Measurements from ENCODE around the gene FOXK2. TPM values are rescaled to one million over a fixed set of nuclear protein-coding genes. Genes with fewer than 3 reads are reported as not detected.
"Not testable (repeated sequence)": the region's sequence is repeated elsewhere in the genome, so short reads cannot be mapped to it uniquely, and the experiment has no call there.

The FOXK2 gene
- total and polyA plus RNA-seq, 2 donors (not counting 3 experiments of a cell fraction or from before 2014, with no cell fraction given) = 33.4 to 79.3 TPM

GRCh38 chr17:82561429-82562035 lies 42.0 kb downstream of the FOXK2 start:
- intact Hi-C loops (cut with micrococcal nuclease) (no loop called here), dilution Hi-C loops (cut with MboI; ENCODE audit: extremely low pct_ligation_motif_present, low sequenced_read_pairs) (no loop called here)
- no peaks in the 10 kb centered on the region for H3K27me3 ChIP-seq (ENCODE audit: control insufficient read depth in 2 of 2, insufficient read depth in 2 of 2, low read length in 2 of 2)
- FAIRE-seq (no peak), DNase-seq (ENCODE audit: low read depth, low spot score) (no peak)
- ChIA-PET POLR2A (no interaction called here), CTCF (interaction anchor here (1.1 to 1.3 kb wide), 2 partner anchors 9 to 10 kb away, joined by 3 read pairs; no protein-coding TSS in a partner anchor)
- no peaks in the 10 kb centered on the region for H3K4me1 ChIP-seq (ENCODE audit: control insufficient read depth, extremely low read depth, insufficient read depth, low read length)
- peaks cover 67% of the 10 kb centered on the region for H3K79me2 ChIP-seq (ENCODE audit: control insufficient read depth, insufficient read depth, low read length)
- H3K27ac ChIP-seq (ENCODE audit: insufficient read depth, low read depth, low read length) = no peak overlapping the region
- no peak for TF ChIP-seq GATA2 (IDR thresholded peaks at IDR 0.05; ENCODE audit: insufficient read depth, insufficient read length, low read depth, low read length)
- H3K9me1 ChIP-seq (replicated peaks; ENCODE audit: control insufficient read depth, extremely low read depth, insufficient read depth, low read length) = no peaks in the 10 kb centered on the region
- no peaks in the 10 kb centered on the region for H3K9me3 ChIP-seq (replicated peaks; ENCODE audit: control insufficient read depth, insufficient read depth, low read length)
- H2AFZ ChIP-seq (ENCODE audit: low read depth, low read length) = no peak overlapping the region
- H3K4me3 ChIP-seq (replicated peaks in 1 of 3; ENCODE audit: insufficient read depth in 1 of 3, low read depth in 1 of 3, low read length in 3 of 3) = no peak overlapping the region
- BruUV-seq (replicated peaks) = no TSS peak
- no peak overlapping the region for H3K9ac ChIP-seq (replicated peaks; ENCODE audit: extremely low read depth, insufficient read depth, low read length)
- peaks cover 3 to 4% of the 10 kb centered on the region in 2 experiments for H3K36me3 ChIP-seq (ENCODE audit: control insufficient read depth in 2 of 2, extremely low read depth in 1 of 2, insufficient read depth in 2 of 2, low read length in 2 of 2)
- no peak overlapping the region for H3K4me2 ChIP-seq (ENCODE audit: insufficient read depth, low read length)
- peaks cover 6% of the 10 kb centered on the region for H4K20me1 ChIP-seq (replicated peaks; ENCODE audit: control insufficient read depth, extremely low read depth, insufficient read depth, low read length)

DNA sequence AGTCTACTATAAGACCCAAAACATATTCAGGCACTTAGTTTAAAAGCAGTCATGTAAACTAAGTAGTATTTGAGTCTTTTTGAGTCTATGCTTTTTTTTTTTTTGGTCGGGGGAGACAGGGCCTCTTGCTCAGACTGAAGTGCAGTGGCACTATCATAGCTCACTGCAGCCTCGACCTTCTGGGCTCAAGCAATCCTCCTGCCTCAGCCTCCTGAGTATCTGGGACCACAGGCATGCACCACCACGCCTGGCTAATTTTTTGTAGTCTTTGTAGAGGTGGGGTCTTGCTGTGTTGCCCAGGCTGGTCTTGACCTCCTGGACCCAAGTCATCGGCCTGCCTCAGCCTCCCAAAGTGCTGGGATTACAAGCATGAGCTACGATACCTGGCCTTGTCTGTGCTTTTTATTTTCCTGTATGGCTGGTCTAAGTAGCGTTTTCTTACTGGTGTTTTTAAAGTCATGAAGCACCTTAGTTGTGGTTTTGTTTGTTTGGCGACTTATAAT lies 43.2 kb downstream of the FOXK2 start:
- POLR2A ChIA-PET; dilution Hi-C loops (cut with MboI; ENCODE audit: extremely low pct_ligation_motif_present, low sequenced_read_pairs); H4K20me1 ChIP-seq (replicated peaks; ENCODE audit: control insufficient read depth, extremely low read depth, insufficient read depth, low read length); H3K36me3 ChIP-seq (ENCODE audit: control insufficient read depth in 2 of 2, extremely low read depth in 1 of 2, insufficient read depth in 2 of 2, low read length in 2 of 2); H3K4me2 ChIP-seq (ENCODE audit: insufficient read depth, low read length); H3K27me3 ChIP-seq (ENCODE audit: control insufficient read depth in 2 of 2, insufficient read depth in 2 of 2, low read length in 2 of 2); H3K9me1 ChIP-seq (replicated peaks; ENCODE audit: control insufficient read depth, extremely low read depth, insufficient read depth, low read length); H3K4me1 ChIP-seq (ENCODE audit: control insufficient read depth, extremely low read depth, insufficient read depth, low read length); H3K9ac ChIP-seq (replicated peaks; ENCODE audit: extremely low read depth, insufficient read depth, low read length); H3K9me3 ChIP-seq (replicated peaks; ENCODE audit: control insufficient read depth, insufficient read depth, low read length); H3K27ac ChIP-seq (ENCODE audit: insufficient read depth, low read depth, low read length); H3K4me3 ChIP-seq (replicated peaks in 1 of 3; ENCODE audit: insufficient read depth in 1 of 3, low read depth in 1 of 3, low read length in 3 of 3); DNase-seq (ENCODE audit: low read depth, low spot score); FAIRE-seq; BruUV-seq (replicated peaks); intact Hi-C loops (cut with micrococcal nuclease); H2AFZ ChIP-seq (ENCODE audit: low read depth, low read length): not testable (repeated sequence)
- CTCF ChIA-PET = interaction anchor here (1.3 kb wide), 1 partner anchor 10 kb away, joined by 3 read pairs; no protein-coding TSS in a partner anchor
- peaks cover 68% of the 10 kb centered on the region for H3K79me2 ChIP-seq (ENCODE audit: control insufficient read depth, insufficient read depth, low read length)

Measured in endothelial cell of umbilical vein (primary cell).